Neural crest cell (in vitro differentiated cells): ENCODE measurements around the gene ZDHHC20. TPM values are rescaled to one million over a fixed set of nuclear protein-coding genes. Genes with fewer than 3 reads are reported as not detected.

Experiments used
- DNase-seq: peaks from one replicate; pipeline ENCODE4 v3.0.0; 2021; ENCODE audit warnings: low read depth, mixed read lengths, low spot score
- H3K27ac Mint-ChIP-seq: one replicate; pipeline ENCODE4 v1.8.0; 2021; ENCODE audit warnings: mild to moderate bottlenecking, mixed read lengths; ENCODE audit not compliant: unreplicated experiment
- H3K27me3 Mint-ChIP-seq: 2 replicates; pipeline ENCODE4 v1.8.0; 2021; ENCODE audit warnings: low read depth, mild to moderate bottlenecking, mixed read lengths
- H3K36me3 Mint-ChIP-seq: 2 replicates; pipeline ENCODE4 v1.8.0; 2021; ENCODE audit warnings: low read depth, mild to moderate bottlenecking, mixed read lengths
- H3K4me1 Mint-ChIP-seq: 2 replicates; pipeline ENCODE4 v1.8.0; 2021; ENCODE audit warnings: mixed read lengths
- H3K4me3 Mint-ChIP-seq: one replicate; pipeline ENCODE4 v1.8.0; 2021; ENCODE audit warnings: mild to moderate bottlenecking, mixed read lengths
- H3K9me3 Mint-ChIP-seq: 2 replicates; pipeline ENCODE4 v1.8.0; 2021; ENCODE audit warnings: mixed read lengths
- total RNA-seq: library from RNA; stranded (reverse); gene quantifications from 2 replicates; pipeline ENCODE4 v1.2.1, GENCODE V29; 2021
- TF ChIP-seq, protein P1 (sequence below): fragments of 200-600 bp; sonication (generic); conservative IDR thresholded peaks from 2 replicates; pipeline ENCODE4 v1.5.0; 2021; ENCODE audit warnings: antibody characterized with exemption, mild to moderate bottlenecking

The ZDHHC20 gene
- total RNA-seq, 1 donor from 2014 or later, result 65.7 TPM

DNA sequence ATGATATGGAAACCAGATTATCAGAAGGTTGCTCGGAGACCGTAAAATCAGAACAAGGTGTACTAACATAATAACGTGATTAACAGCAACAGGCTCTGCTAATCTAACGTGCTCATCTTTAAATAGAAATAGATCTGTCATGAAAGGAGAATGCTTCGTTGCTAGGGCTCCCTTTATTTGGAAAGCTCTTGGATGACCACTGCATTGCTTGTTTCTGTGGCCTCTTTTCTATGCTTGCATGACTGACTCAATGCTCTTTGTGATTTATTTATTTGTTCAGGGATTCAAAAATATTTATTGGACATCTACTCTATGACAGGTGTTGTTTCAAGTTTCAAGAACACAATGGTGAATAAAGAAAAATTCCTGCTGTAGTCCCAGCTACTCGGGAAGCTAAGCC, 22.3 kb upstream of the ZDHHC20 start:
- Mint-ChIP-seq H3K9me3 (peaks cover 4% of the 10 kb centered on the region), H3K4me1 (peaks cover 7% of the 10 kb centered on the region), H3K27me3 (peaks cover 4% of the 10 kb centered on the region), H3K4me3 (no peak overlapping the region), H3K36me3 (peaks cover 8% of the 10 kb centered on the region), H3K27ac (no peak overlapping the region)
- TF ChIP-seq, protein P1, sequence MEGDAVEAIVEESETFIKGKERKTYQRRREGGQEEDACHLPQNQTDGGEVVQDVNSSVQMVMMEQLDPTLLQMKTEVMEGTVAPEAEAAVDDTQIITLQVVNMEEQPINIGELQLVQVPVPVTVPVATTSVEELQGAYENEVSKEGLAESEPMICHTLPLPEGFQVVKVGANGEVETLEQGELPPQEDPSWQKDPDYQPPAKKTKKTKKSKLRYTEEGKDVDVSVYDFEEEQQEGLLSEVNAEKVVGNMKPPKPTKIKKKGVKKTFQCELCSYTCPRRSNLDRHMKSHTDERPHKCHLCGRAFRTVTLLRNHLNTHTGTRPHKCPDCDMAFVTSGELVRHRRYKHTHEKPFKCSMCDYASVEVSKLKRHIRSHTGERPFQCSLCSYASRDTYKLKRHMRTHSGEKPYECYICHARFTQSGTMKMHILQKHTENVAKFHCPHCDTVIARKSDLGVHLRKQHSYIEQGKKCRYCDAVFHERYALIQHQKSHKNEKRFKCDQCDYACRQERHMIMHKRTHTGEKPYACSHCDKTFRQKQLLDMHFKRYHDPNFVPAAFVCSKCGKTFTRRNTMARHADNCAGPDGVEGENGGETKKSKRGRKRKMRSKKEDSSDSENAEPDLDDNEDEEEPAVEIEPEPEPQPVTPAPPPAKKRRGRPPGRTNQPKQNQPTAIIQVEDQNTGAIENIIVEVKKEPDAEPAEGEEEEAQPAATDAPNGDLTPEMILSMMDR, result no peak
- no peak for DNase-seq

DNA sequence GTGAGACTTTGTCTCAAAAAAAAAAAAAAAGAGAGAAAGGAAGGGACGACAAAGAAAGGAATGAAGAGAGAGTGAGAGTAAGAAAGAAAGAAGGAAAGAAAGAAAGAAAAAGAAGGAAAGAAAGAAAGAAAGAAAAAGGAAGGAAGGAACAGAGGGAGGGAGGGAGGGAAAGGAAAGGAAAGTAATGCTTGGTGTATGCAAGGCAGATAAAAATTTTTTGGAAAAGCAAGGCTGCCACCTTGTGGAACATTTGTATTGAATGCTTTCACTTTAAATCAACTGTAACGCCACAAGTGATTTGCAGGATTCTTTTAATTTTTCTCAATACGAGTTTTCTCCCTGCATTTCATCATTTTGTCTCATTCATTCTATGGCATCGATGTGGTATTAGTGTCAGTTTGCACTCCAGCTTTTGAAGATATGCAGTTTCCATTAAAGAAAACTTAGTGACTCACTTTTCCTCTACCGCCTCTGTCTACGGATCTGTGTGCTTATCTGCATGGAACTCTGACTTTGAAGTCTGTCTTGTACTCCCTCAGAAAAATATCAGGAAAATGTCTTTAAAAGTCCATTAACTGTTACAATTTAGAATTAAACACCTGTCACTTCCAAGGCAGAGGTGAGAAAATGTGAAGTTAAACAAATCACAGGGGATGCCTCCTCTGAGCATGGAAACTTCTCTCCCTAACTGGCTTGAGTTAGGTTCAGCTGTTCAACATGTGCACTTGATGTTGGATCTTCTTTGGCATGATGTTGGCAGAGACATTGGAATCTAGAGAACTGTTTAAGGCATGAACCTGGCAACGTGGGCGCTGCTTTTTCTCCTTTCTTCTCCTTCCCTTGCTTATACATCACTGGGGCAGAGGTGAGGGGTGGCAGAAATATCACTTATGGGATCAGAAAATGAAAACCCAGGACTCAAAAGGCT, 20.0 kb upstream of the ZDHHC20 start:
- peak; percentile 48 for DNase-seq
- H3K27ac Mint-ChIP-seq, result no peak overlapping the region
- H3K36me3 Mint-ChIP-seq, result peaks cover 2% of the 10 kb centered on the region
- TF ChIP-seq, protein P1, result peak; percentile 81
- H3K4me1 Mint-ChIP-seq, result peaks cover 7% of the 10 kb centered on the region
- H3K9me3 Mint-ChIP-seq, result no peaks in the 10 kb centered on the region
- no peak overlapping the region for H3K4me3 Mint-ChIP-seq
- H3K27me3 Mint-ChIP-seq, result peaks cover 4% of the 10 kb centered on the region

DNA sequence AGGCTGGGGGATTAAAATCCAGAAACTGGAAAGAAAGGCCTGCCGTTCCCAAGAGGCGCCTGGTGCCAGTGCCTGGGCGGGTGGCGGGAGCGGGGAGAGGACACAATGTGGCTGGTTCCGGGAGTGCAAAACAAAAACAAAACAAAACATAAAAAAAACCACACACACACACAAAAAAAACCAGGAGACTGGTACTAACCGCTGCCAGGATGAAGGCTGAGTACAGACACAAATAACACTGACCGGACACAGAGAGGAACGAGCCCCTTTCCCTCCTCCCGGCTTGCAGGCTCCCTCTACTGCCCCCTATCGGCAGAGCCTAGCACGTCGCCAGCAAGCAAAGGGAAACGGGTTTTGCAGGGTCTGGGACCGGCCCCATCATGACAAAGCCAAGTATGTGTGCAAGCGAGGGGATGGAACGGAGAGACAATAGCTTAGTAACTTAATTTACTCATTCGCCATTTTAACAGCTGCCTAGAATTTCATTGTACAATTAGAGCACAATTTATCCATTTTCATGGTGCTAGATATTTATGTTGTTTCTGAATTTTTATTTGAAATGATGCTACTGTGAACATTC, 17.9 kb upstream of the ZDHHC20 start:
- Mint-ChIP-seq H3K4me1 (peaks cover 7% of the 10 kb centered on the region), H3K36me3 (no peaks in the 10 kb centered on the region), H3K9me3 (no peaks in the 10 kb centered on the region), H3K27ac (peak overlapping the region; percentile 87), H3K27me3 (peaks cover 4% of the 10 kb centered on the region), H3K4me3 (peak overlapping the region; percentile 65)
- TF ChIP-seq, protein P1, result peak; percentile 97
- DNase-seq, result peak; percentile 92

DNA sequence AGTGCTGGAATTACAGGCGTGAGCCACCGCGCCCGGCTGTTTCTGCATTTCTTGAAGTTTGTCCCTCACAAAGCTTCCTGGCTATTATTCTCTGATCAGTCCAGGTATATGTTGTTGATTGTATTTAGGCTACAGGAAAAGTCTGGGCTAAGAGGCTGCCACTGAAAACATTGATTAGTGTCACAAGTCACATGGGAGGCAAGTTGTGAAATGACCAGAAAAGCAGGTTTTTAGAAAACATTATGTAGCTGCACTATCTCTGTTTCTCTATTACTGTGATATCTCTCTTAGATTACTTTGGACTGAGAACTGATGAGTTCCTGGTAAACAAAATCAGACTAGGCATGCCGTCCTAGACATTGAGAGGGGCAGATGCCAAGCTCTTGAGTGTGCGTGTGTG, 16.0 kb upstream of the ZDHHC20 start:
- H3K27me3 Mint-ChIP-seq, result peaks cover 4% of the 10 kb centered on the region
- H3K36me3 Mint-ChIP-seq, result peaks cover 4% of the 10 kb centered on the region
- DNase-seq, result no peak
- H3K27ac Mint-ChIP-seq, result no peak overlapping the region
- TF ChIP-seq, protein P1, result no peak
- H3K4me3 Mint-ChIP-seq, result no peak overlapping the region
- peaks cover 7% of the 10 kb centered on the region for H3K4me1 Mint-ChIP-seq
- peaks cover 7% of the 10 kb centered on the region for H3K9me3 Mint-ChIP-seq

DNA sequence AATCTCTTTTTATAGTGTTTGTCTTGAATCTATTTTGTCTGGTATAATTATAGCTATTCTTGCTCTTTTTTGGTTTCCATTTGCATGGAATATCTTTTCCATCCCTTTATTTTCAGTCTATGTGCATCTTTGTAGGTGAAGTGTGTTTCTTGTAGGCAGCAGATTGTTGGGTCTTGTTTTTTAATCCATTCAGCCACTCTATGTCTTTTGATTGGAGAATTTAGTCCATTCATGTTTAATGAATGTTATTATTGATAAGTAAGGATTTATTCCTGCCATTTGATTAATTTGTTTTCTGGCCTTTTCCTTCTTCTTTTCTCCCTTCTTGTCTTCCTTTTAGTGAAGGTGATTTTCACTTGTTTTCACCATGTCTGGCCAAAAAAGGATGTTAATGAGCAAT, 11.7 kb upstream of the ZDHHC20 start:
- DNase-seq, result no peak
- H3K36me3 Mint-ChIP-seq, result peaks cover 4% of the 10 kb centered on the region
- peaks cover 10% of the 10 kb centered on the region for H3K9me3 Mint-ChIP-seq
- TF ChIP-seq, protein P1, result no peak
- no peak overlapping the region for H3K4me3 Mint-ChIP-seq
- no peaks in the 10 kb centered on the region for H3K27me3 Mint-ChIP-seq
- H3K27ac Mint-ChIP-seq, result no peak overlapping the region
- H3K4me1 Mint-ChIP-seq, result peaks cover 5% of the 10 kb centered on the region
